ENCODE results near the gene HNRNPH1. TPM values are rescaled to one million over a fixed set of nuclear protein-coding genes. Genes with fewer than 3 reads are reported as not detected.
A peak's percentile ranks its signal among the peaks of the same experiment; 100 is the strongest.

HNRNPH1 gene
- total RNA-seq (2021) (671 to 865 TPM (median 709 TPM) in 3 replicates), Bru-seq, nascent RNA (percentile 100 among the genes with signal in this experiment)
- long read RNA-seq, experiment 1, transcript HNRNPH1-203 (14 exons, 2,279 nt), result minor isoform, 20 of 209 reads
- long read RNA-seq, experiment 1, transcript HNRNPH1-204 (14 exons, 2,248 nt), result major isoform, 35 of 209 reads
- long read RNA-seq, experiment 1, partial matches to known transcripts, result 53 of 209 reads
- long read RNA-seq, experiment 1, other reads (novel, unspliced or antisense), result 95 of 209 reads
- long read RNA-seq, experiment 2, transcript HNRNPH1-204 (14 exons, 2,248 nt), result minor isoform, 15 of 259 reads
- long read RNA-seq, experiment 2, transcript HNRNPH1-203 (14 exons, 2,279 nt), result major isoform, 17 of 259 reads
- long read RNA-seq, experiment 2, transcript HNRNPH1-202 (13 exons, 3,667 nt), result minor isoform, 9 of 259 reads
- long read RNA-seq, experiment 2, partial matches to known transcripts, result 54 of 259 reads
- long read RNA-seq, experiment 2, other reads (novel, unspliced or antisense), result 160 of 259 reads
- long read RNA-seq, experiment 3, transcript HNRNPH1-203 (14 exons, 2,279 nt), result minor isoform, 58 of 241 reads
- long read RNA-seq, experiment 3, transcript HNRNPH1-204 (14 exons, 2,248 nt), result major isoform, 59 of 241 reads
- long read RNA-seq, experiment 3, partial matches to known transcripts, result 23 of 241 reads
- long read RNA-seq, experiment 3, other reads (novel, unspliced or antisense), result 98 of 241 reads

DNA sequence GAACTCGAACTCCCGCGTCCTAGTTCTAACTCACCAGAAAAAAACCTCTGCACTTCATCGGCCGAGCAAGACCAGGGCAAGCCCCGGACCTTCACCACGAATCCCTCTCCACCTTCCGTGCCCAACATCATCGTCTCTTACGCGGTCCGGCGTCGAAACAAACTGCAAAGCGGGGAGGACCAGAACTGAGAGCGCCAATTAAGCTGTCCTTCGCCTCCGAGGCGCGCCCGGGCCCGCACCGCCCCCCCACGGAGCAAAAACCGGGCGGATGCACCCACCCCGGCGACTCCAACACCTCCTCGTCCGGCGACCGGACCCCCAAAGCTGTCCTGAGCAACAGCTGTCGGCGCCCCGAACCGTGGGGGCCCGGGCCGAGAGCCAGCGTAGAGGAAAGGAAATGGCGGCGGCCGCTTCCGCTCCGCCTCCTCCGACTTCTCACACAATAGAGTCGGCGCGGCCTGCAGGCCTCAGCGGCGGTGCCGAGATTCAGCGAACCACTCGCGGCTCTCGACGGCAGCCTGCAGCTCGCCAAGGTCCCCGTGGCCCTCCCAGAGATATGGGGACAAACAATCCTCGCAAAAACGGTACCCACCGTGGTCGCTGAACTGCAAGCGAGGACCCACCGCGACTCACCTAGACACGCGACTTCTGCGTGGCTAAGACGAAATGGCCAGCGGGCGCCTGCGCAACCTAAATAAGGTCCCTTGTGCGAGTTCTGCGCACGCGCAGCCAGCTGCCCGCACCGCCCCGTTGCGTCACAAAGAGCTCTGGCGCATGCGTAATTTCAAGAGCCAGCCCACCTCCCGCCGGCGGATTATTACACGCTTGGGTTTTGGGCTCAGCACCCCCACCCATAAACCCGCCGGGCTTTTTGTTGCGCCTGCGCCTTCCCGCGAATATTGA lies at the start of gene HNRNPH1:
TSS of gene HNRNPH1 (minus strand) at position 669 of the 903 bp plus-strand sequence. CDS start at position 131, 538 bp downstream.
- ChIA-PET CTCF (interaction anchor here (0.6 to 3.4 kb wide), 15 partner anchors 9 to 467 kb away, joined by 3 to 37 read pairs (median 4); partner anchors contain the start of gene RUFY1), POLR2A (interaction anchor here (0.5 to 2.9 kb wide), 23 partner anchors 9 to 1567 kb away, joined by 3 to 31 read pairs (median 5); partner anchors contain the start of genes CBY3, MAML1 and RUFY1)
- ATAC-seq (peak; percentile 62), DNase-seq (ENCODE audit: low spot score) (peak; percentile 97)
- H3K27ac Mint-ChIP-seq, result peak within 1 kb of the TSS; percentile 99
- H3K27me3 Mint-ChIP-seq (ENCODE audit: low read depth), result no peaks in the 10 kb centered on the region
- peaks cover 46% of the 10 kb centered on the region for H3K36me3 Mint-ChIP-seq
- H3K4me3 Mint-ChIP-seq, result peak within 1 kb of the TSS; percentile 96
- peaks cover 42% of the 10 kb centered on the region for H3K4me1 Mint-ChIP-seq
- no peaks in the 10 kb centered on the region for H3K9me3 Mint-ChIP-seq
- TF ChIP-seq ETV6 (CRISPR knock-in tag; IDR thresholded peaks at IDR 0.05), result no peak
- 0 out of 2 replicates have a peak, but pooled peaks have one; percentile 72 for TF ChIP-seq PRRX2 (CRISPR knock-in tag; IDR thresholded peaks at IDR 0.05)
- 0 out of 2 replicates have a peak, but pooled peaks have one; percentile 2 for TF ChIP-seq CREB1 (CRISPR knock-in tag; IDR thresholded peaks at IDR 0.05)
- no peak for TF ChIP-seq FOXJ3 (CRISPR knock-in tag; IDR thresholded peaks at IDR 0.05; ENCODE audit: borderline replicate concordance)
- TF ChIP-seq TEAD4 (CRISPR knock-in tag; IDR thresholded peaks at IDR 0.05), result no peak
- no peak; the same call in none of the 2 replicates for TF ChIP-seq HMGXB4 (CRISPR knock-in tag; IDR thresholded peaks at IDR 0.05)
- no peak for TF ChIP-seq ZNF423 (CRISPR knock-in tag; IDR thresholded peaks at IDR 0.05)
- no peak for TF ChIP-seq ZNF425 (CRISPR knock-in tag; conservative IDR thresholded peaks at IDR 0.05)
- TF ChIP-seq, protein P1, sequence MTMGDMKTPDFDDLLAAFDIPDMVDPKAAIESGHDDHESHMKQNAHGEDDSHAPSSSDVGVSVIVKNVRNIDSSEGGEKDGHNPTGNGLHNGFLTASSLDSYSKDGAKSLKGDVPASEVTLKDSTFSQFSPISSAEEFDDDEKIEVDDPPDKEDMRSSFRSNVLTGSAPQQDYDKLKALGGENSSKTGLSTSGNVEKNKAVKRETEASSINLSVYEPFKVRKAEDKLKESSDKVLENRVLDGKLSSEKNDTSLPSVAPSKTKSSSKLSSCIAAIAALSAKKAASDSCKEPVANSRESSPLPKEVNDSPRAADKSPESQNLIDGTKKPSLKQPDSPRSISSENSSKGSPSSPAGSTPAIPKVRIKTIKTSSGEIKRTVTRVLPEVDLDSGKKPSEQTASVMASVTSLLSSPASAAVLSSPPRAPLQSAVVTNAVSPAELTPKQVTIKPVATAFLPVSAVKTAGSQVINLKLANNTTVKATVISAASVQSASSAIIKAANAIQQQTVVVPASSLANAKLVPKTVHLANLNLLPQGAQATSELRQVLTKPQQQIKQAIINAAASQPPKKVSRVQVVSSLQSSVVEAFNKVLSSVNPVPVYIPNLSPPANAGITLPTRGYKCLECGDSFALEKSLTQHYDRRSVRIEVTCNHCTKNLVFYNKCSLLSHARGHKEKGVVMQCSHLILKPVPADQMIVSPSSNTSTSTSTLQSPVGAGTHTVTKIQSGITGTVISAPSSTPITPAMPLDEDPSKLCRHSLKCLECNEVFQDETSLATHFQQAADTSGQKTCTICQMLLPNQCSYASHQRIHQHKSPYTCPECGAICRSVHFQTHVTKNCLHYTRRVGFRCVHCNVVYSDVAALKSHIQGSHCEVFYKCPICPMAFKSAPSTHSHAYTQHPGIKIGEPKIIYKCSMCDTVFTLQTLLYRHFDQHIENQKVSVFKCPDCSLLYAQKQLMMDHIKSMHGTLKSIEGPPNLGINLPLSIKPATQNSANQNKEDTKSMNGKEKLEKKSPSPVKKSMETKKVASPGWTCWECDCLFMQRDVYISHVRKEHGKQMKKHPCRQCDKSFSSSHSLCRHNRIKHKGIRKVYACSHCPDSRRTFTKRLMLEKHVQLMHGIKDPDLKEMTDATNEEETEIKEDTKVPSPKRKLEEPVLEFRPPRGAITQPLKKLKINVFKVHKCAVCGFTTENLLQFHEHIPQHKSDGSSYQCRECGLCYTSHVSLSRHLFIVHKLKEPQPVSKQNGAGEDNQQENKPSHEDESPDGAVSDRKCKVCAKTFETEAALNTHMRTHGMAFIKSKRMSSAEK (CRISPR knock-in tag; IDR thresholded peaks at IDR 0.05; ENCODE audit: borderline replicate concordance), result peak; percentile 86
- TF ChIP-seq, protein P2, sequence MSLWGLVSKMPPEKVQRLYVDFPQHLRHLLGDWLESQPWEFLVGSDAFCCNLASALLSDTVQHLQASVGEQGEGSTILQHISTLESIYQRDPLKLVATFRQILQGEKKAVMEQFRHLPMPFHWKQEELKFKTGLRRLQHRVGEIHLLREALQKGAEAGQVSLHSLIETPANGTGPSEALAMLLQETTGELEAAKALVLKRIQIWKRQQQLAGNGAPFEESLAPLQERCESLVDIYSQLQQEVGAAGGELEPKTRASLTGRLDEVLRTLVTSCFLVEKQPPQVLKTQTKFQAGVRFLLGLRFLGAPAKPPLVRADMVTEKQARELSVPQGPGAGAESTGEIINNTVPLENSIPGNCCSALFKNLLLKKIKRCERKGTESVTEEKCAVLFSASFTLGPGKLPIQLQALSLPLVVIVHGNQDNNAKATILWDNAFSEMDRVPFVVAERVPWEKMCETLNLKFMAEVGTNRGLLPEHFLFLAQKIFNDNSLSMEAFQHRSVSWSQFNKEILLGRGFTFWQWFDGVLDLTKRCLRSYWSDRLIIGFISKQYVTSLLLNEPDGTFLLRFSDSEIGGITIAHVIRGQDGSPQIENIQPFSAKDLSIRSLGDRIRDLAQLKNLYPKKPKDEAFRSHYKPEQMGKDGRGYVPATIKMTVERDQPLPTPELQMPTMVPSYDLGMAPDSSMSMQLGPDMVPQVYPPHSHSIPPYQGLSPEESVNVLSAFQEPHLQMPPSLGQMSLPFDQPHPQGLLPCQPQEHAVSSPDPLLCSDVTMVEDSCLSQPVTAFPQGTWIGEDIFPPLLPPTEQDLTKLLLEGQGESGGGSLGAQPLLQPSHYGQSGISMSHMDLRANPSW (CRISPR knock-in tag; conservative IDR thresholded peaks at IDR 0.05; ENCODE audit: low read depth), result no peak
- TF ChIP-seq, protein P3, sequence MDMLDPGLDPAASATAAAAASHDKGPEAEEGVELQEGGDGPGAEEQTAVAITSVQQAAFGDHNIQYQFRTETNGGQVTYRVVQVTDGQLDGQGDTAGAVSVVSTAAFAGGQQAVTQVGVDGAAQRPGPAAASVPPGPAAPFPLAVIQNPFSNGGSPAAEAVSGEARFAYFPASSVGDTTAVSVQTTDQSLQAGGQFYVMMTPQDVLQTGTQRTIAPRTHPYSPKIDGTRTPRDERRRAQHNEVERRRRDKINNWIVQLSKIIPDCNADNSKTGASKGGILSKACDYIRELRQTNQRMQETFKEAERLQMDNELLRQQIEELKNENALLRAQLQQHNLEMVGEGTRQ (CRISPR knock-in tag; IDR thresholded peaks at IDR 0.05), result no peak
- 0 out of 2 replicates have a peak, but pooled peaks have one; percentile 55 for TF ChIP-seq IRF1 (CRISPR knock-in tag; IDR thresholded peaks at IDR 0.05)
- TF ChIP-seq RORB (CRISPR knock-in tag; IDR thresholded peaks at IDR 0.05), result 0 out of 2 replicates have a peak, but pooled peaks have one; percentile 33
- TF ChIP-seq, protein P4, sequence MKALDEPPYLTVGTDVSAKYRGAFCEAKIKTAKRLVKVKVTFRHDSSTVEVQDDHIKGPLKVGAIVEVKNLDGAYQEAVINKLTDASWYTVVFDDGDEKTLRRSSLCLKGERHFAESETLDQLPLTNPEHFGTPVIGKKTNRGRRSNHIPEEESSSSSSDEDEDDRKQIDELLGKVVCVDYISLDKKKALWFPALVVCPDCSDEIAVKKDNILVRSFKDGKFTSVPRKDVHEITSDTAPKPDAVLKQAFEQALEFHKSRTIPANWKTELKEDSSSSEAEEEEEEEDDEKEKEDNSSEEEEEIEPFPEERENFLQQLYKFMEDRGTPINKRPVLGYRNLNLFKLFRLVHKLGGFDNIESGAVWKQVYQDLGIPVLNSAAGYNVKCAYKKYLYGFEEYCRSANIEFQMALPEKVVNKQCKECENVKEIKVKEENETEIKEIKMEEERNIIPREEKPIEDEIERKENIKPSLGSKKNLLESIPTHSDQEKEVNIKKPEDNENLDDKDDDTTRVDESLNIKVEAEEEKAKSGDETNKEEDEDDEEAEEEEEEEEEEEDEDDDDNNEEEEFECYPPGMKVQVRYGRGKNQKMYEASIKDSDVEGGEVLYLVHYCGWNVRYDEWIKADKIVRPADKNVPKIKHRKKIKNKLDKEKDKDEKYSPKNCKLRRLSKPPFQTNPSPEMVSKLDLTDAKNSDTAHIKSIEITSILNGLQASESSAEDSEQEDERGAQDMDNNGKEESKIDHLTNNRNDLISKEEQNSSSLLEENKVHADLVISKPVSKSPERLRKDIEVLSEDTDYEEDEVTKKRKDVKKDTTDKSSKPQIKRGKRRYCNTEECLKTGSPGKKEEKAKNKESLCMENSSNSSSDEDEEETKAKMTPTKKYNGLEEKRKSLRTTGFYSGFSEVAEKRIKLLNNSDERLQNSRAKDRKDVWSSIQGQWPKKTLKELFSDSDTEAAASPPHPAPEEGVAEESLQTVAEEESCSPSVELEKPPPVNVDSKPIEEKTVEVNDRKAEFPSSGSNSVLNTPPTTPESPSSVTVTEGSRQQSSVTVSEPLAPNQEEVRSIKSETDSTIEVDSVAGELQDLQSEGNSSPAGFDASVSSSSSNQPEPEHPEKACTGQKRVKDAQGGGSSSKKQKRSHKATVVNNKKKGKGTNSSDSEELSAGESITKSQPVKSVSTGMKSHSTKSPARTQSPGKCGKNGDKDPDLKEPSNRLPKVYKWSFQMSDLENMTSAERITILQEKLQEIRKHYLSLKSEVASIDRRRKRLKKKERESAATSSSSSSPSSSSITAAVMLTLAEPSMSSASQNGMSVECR (CRISPR knock-in tag; IDR thresholded peaks at IDR 0.05; ENCODE audit: borderline replicate concordance), result peak; percentile 94
